Left ventricle myocardium inferior (tissue), 1 donor: Measurements from ENCODE around the gene JDP2. TPM values are rescaled to one million over a fixed set of nuclear protein-coding genes. Genes with fewer than 3 reads are reported as not detected.
A peak's percentile ranks its signal among the peaks of the same experiment; 100 is the strongest.
"Not testable (repeated sequence)": the region's sequence is repeated elsewhere in the genome, so short reads cannot be mapped to it uniquely, and the experiment has no call there.

Experiments used
- DNase-seq: peaks from one replicate; pipeline ENCODE4 v3.0.0-alpha.2; 2020
- H3K27ac ChIP-seq: fragments of 200-600 bp; replicated peaks from 2 replicates; pipeline ENCODE4 v1.8.0; 2021
- H3K27me3 ChIP-seq: fragments of 200-600 bp; 2 replicates; pipeline ENCODE4 v1.8.0; 2021; ENCODE audit warnings: low read depth
- H3K36me3 ChIP-seq: fragments of 200-600 bp; 2 replicates; pipeline ENCODE4 v1.8.0; 2021
- H3K4me1 ChIP-seq: fragments of 200-600 bp; 2 replicates; pipeline ENCODE4 v1.8.0; 2021
- H3K4me3 ChIP-seq: fragments of 200-600 bp; 2 replicates; pipeline ENCODE4 v1.8.0; 2021; ENCODE audit warnings: mild to moderate bottlenecking, moderate library complexity
- H3K9me3 ChIP-seq: fragments of 200-600 bp; replicated peaks from 2 replicates; pipeline ENCODE4 v1.8.0; 2021
- intact Hi-C: fragments of 100-400 bp; cut with micrococcal nuclease; formaldehyde crosslinking; loops from one replicate; pipeline ENCODE4 v1.11.0; 2022
- long read RNA-seq: library from polyadenylated mRNA; unstranded; transcript quantifications from one replicate; pipeline ENCODE4 v2.0.0, GENCODE V29; 2021
- total RNA-seq: library from RNA; stranded (reverse); fragmentation: NEBNext Ultra II Directional; extraction: Animal tissue kit (Norgen Biotek cat#: 25700); gene quantifications from one replicate; pipeline ENCODE4 v1.2.1, GENCODE V29; 2021
- TF ChIP-seq, protein P1 (sequence below): fragments of 200-600 bp; IDR thresholded peaks from 2 replicates; pipeline ENCODE4 v1.8.0; 2021; ENCODE audit warnings: antibody characterized with exemption, mild to moderate bottlenecking, borderline replicate concordance
- donor health status: DM: no; HTN: yes; CAD: no; lungs with severe emphysema.

Gene JDP2, protein sequence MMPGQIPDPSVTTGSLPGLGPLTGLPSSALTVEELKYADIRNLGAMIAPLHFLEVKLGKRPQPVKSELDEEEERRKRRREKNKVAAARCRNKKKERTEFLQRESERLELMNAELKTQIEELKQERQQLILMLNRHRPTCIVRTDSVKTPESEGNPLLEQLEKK
- total RNA-seq: 21.9 TPM
- long read RNA-seq, full-length matches to known transcripts: 11 of 19 reads
- long read RNA-seq, partial matches to known transcripts: 2 of 19 reads
- long read RNA-seq, other reads (novel, unspliced or antisense): 6 of 19 reads

DNA sequence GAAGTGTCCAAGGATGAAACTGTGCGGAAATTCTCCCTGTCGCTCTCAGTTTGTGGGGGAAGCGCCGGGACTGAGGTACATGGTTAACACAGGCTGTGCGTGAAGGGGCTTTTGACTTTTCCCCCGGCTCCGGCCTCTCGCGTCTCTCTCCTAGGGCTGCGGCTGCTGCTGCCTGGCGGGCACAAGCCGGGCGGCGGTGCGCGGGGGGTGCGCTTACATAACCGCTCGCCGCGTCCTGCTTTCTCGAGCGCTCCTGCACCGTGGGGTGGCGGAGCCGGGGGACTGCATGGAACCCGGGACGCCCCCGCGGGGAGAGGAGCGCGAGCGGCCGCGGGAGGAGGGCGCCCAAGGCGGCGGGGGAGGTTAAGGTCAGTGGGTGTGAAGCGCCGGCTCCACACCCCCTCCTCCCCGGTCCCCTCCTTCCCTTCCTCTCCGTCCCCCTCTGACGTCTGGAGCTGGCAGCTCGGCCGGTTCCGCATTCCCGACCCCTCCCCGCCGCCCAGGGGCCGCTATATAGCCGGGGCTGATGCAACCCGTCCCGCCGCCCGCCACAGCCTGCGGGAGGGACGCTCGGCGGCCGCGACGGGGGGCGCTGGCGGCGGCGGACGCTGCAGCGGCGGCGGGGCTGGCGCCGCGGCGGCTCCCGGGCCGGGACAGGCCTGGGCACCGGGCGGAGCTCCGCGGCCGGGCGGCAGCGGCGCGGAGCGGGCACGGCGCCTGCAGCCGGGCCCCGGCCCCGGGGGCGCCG is at the start of gene JDP2:
TSS of gene JDP2 (plus strand) at position 541 of the 748 bp plus-strand sequence. CDS start 9,899 bp downstream, outside the sequence.
- H3K4me1 ChIP-seq: peaks cover 75% of the 10 kb centered on the region
- no peaks in the 10 kb centered on the region for H3K27me3 ChIP-seq
- peak within 1 kb of the TSS; percentile 96 for H3K27ac ChIP-seq
- peaks cover 8% of the 10 kb centered on the region for H3K9me3 ChIP-seq
- peaks cover 8% of the 10 kb centered on the region for H3K36me3 ChIP-seq
- intact Hi-C loops: no loop called here
- peak; percentile 97 for DNase-seq
- peak within 1 kb of the TSS; percentile 84 for H3K4me3 ChIP-seq
- TF ChIP-seq, protein P1, sequence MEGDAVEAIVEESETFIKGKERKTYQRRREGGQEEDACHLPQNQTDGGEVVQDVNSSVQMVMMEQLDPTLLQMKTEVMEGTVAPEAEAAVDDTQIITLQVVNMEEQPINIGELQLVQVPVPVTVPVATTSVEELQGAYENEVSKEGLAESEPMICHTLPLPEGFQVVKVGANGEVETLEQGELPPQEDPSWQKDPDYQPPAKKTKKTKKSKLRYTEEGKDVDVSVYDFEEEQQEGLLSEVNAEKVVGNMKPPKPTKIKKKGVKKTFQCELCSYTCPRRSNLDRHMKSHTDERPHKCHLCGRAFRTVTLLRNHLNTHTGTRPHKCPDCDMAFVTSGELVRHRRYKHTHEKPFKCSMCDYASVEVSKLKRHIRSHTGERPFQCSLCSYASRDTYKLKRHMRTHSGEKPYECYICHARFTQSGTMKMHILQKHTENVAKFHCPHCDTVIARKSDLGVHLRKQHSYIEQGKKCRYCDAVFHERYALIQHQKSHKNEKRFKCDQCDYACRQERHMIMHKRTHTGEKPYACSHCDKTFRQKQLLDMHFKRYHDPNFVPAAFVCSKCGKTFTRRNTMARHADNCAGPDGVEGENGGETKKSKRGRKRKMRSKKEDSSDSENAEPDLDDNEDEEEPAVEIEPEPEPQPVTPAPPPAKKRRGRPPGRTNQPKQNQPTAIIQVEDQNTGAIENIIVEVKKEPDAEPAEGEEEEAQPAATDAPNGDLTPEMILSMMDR: peak; percentile 47

GRCh38 chr14:75379246-75379929 is 48.4 kb upstream of the JDP2 start:
- no peak overlapping the region for H3K27ac ChIP-seq
- no peak overlapping the region for H3K4me3 ChIP-seq
- H3K36me3 ChIP-seq: no peaks in the 10 kb centered on the region
- intact Hi-C loops: no loop called here
- no peak for DNase-seq
- H3K9me3 ChIP-seq: peaks cover 2% of the 10 kb centered on the region
- H3K4me1 ChIP-seq: peaks cover 3% of the 10 kb centered on the region
- TF ChIP-seq, protein P1: no peak
- H3K27me3 ChIP-seq: no peaks in the 10 kb centered on the region

DNA sequence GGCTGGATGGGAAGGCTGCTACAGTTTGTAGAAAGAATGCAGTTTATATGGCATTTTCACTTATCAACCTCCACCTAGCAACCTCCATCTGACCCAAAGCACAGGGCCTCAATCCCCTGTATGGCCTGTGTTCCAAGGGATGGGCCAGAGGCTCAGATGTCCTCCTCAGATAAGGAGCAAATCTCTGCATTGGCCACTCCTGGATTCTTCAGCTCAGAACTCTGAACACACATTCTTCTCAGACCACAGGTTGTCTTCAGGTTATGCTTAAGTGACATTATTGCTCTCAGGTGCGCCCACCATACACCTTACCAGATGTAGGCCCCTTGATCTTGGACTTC is 47.9 kb upstream of the JDP2 start:
- H3K27ac ChIP-seq: no peak overlapping the region
- no peak for DNase-seq
- intact Hi-C loops: no loop called here

GRCh38 chr14:75380656-75381055 is 47.2 kb upstream of the JDP2 start:
- TF ChIP-seq, protein P1: no peak
- Histone ChIP-seq H3K4me3 (no peak overlapping the region), H3K27ac (peak overlapping the region; percentile 35), H3K36me3 (no peaks in the 10 kb centered on the region), H3K27me3 (no peaks in the 10 kb centered on the region), H3K4me1 (peaks cover 3% of the 10 kb centered on the region), H3K9me3 (peaks cover 9% of the 10 kb centered on the region)
- no peak for DNase-seq
- intact Hi-C loops: no loop called here

More for the DNA sequence above, 47.9 kb upstream of the JDP2 start:
- Histone ChIP-seq H3K4me3 (no peak overlapping the region), H3K36me3 (no peaks in the 10 kb centered on the region), H3K27me3 (no peaks in the 10 kb centered on the region), H3K4me1 (peaks cover 3% of the 10 kb centered on the region), H3K9me3 (peaks cover 7% of the 10 kb centered on the region)
- TF ChIP-seq, protein P1: no peak

GRCh38 chr14:75381642-75382041 is 46.2 kb upstream of the JDP2 start:
- Histone ChIP-seq H3K36me3 (no peaks in the 10 kb centered on the region), H3K27ac (no peak overlapping the region), H3K27me3 (no peaks in the 10 kb centered on the region), H3K4me3 (no peak overlapping the region), H3K9me3 (peaks cover 9% of the 10 kb centered on the region), H3K4me1 (peaks cover 3% of the 10 kb centered on the region)
- intact Hi-C loops: no loop called here
- TF ChIP-seq, protein P1: no peak
- no peak for DNase-seq

- DNase-seq, H3K27me3 ChIP-seq, intact Hi-C loops, H3K4me1 ChIP-seq, H3K4me3 ChIP-seq, H3K27ac ChIP-seq, H3K36me3 ChIP-seq, H3K9me3 ChIP-seq: not testable (repeated sequence)
These were observed 44.6 kb upstream of the JDP2 start for GRCh38 chr14:75383219-75383618.
